NOMO-1 treated with DMSO at 0.1 percent for 48 hours (cell line): ENCODE results near the gene CD22.

Source experiments
- DNase-seq: peaks from one replicate; lab custom pipeline; 2025; ENCODE audit not compliant: unreplicated experiment; lab: John Stamatoyannopoulos, UW

The CD22 gene

GRCh38 chr19:35381318-35381717 is 52.3 kb downstream of the CD22 start:
- DNase-seq: no peak

GRCh38 chr19:35381926-35382325 is 52.9 kb downstream of the CD22 start:
- DNase-seq: no peak

DNA sequence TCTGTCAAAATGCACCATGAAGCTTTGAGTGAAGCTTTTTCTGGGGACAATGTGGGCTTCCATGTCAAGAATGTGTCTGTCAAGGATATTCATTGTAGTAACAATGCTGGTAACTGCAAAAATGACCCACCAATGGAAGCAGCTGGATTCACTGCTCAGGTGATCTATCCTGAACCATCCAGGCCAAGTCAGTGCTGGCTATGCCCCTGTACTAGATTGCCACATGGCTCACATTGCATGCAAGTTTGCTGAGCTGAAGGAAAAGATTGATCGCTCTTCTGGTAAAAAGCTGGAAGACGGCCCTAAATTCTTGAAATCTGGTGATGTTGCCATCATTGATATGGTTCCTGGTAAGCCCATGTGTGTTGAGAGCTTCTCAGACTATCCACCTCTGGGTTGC is 54.5 kb downstream of the CD22 start:
- DNase-seq: no peak

- no peak for DNase-seq
These were observed 59.5 kb downstream of the CD22 start for GRCh38 chr19:35388277-35389054.

GRCh38 chr19:35389192-35389861 is 60.3 kb downstream of the CD22 start:
- DNase-seq: no peak

GRCh38 chr19:35392742-35393715 is 64.0 kb downstream of the CD22 start:
- no peak for DNase-seq

DNA sequence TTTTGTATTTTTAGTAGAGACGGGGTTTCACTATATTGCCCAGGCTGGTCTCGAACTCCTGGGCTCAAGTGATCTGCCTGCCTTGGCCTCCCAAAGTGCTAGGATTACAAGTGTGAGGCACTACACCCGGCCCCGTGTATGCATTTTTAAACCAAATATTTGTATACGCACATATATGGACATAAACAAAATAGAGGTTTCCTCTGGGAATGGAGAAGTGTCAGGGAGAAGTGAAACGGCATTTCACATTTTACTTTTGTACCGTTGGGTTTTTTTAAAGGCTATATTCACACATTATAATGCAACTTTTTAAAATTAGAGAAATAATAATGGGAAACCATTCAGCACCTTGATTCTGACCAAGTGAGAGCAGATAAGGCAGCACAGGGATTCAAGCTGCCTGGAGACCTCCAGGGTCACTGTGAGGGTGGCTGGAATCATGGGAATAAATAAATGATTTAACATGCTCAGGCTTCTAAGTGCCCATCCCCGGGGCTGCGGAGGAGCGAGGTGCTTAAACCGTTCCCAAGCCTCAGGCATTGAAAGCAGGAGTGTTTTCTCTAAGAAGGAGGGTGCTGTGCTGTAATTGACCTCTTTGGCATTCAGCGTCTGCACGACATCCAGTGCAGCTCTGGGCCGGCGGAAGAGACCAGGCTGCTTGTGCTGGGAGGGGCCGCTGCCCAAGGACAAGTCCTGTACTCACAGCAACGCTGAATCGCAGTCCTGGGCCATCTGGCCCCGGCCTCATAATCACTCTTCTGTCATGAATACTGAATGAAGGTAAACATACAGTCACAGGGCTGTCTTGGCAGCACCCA is 66.6 kb downstream of the CD22 start:
- no peak for DNase-seq

GRCh38 chr19:35396240-35396885 is 67.4 kb downstream of the CD22 start:
- no peak for DNase-seq
